H9 (cell line): ENCODE data around the gene TRAPPC2L. TPM values are rescaled to one million over a fixed set of nuclear protein-coding genes. Genes with fewer than 3 reads are reported as not detected.

Source experiments
- DNase-seq: peaks from one replicate; pipeline ENCODE4 v3.0.0-alpha.2; 2017
- H2AFZ ChIP-seq: one replicate; pipeline ENCODE4 v1.6.1; 2013; ENCODE audit warnings: mild to moderate bottlenecking, low read length, control low read depth, moderate library complexity
- H2AK5ac ChIP-seq: 2 replicates; pipeline ENCODE4 v1.6.1; 2013; ENCODE audit warnings: low read length, control low read depth, mixed read lengths; ENCODE audit not compliant: insufficient read length
- H2BK120ac ChIP-seq: one replicate; pipeline ENCODE4 v1.6.1; 2013; ENCODE audit warnings: low read depth, mild to moderate bottlenecking, low read length, control low read depth, inconsistent platforms; ENCODE audit not compliant: poor library complexity, severe bottlenecking
- H2BK12ac ChIP-seq: 2 replicates; pipeline ENCODE4 v1.6.1; 2013; ENCODE audit warnings: low read length, control low read depth, mixed read lengths, low read depth; ENCODE audit not compliant: insufficient read length
- H2BK15ac ChIP-seq: 2 replicates; pipeline ENCODE4 v1.6.1; 2013; ENCODE audit warnings: low read depth, low read length, control low read depth
- H2BK20ac ChIP-seq: one replicate; pipeline ENCODE4 v1.6.1; 2013; ENCODE audit warnings: low read depth, mild to moderate bottlenecking, low read length, control low read depth, inconsistent platforms; ENCODE audit not compliant: poor library complexity, severe bottlenecking
- H2BK5ac ChIP-seq: 2 replicates; pipeline ENCODE4 v1.6.1; 2013; ENCODE audit warnings: low read length, control low read depth, mixed read lengths; ENCODE audit not compliant: insufficient read length
- H3K14ac ChIP-seq: 2 replicates; pipeline ENCODE4 v1.6.1; 2013; ENCODE audit warnings: low read length, control low read depth; ENCODE audit not compliant: insufficient read depth
- H3K18ac ChIP-seq: 2 replicates; pipeline ENCODE4 v1.6.1; 2013; ENCODE audit warnings: low read depth, mild to moderate bottlenecking, mixed read lengths, low read length, control low read depth; ENCODE audit not compliant: insufficient read length
- H3K23ac ChIP-seq: 2 replicates; pipeline ENCODE4 v1.6.1; 2013; ENCODE audit warnings: low read length, control low read depth, mixed read lengths, low read depth; ENCODE audit not compliant: insufficient read length
- H3K23me2 ChIP-seq: 2 replicates; pipeline ENCODE4 v1.6.1; 2013; ENCODE audit warnings: low read depth, mild to moderate bottlenecking, mixed read lengths, low read length, control low read depth; ENCODE audit not compliant: insufficient read length, poor library complexity, severe bottlenecking
- H3K27ac ChIP-seq: 2 replicates; pipeline ENCODE4 v1.5.1; 2013; ENCODE audit warnings: low read length, control low read depth, mixed read lengths, low read depth; ENCODE audit not compliant: insufficient read length
- H3K27me3 ChIP-seq: 2 replicates; pipeline ENCODE4 v1.6.1; 2013; ENCODE audit warnings: low read length, control low read depth, inconsistent platforms; ENCODE audit not compliant: insufficient read depth
- H3K4ac ChIP-seq: 2 replicates; pipeline ENCODE4 v1.6.1; 2013; ENCODE audit warnings: low read depth, mild to moderate bottlenecking, control low read depth, inconsistent platforms, low read length, moderate library complexity
- H3K4me1 ChIP-seq: 2 replicates; pipeline ENCODE4 v1.6.1; 2013; ENCODE audit warnings: low read length, control low read depth, inconsistent platforms; ENCODE audit not compliant: insufficient read depth
- H3K4me2 ChIP-seq: 2 replicates; pipeline ENCODE4 v1.6.1; 2013; ENCODE audit warnings: low read length, control low read depth, mixed read lengths; ENCODE audit not compliant: insufficient read length, insufficient read depth
- H3K56ac ChIP-seq: 2 replicates; pipeline ENCODE4 v1.6.1; 2013; ENCODE audit warnings: low read depth, mild to moderate bottlenecking, mixed read lengths, low read length, control low read depth; ENCODE audit not compliant: insufficient read length
- H3K79me1 ChIP-seq: 2 replicates; pipeline ENCODE4 v1.6.1; 2013; ENCODE audit warnings: low read depth, mild to moderate bottlenecking, moderate library complexity, low read length, control low read depth, inconsistent platforms; ENCODE audit not compliant: insufficient read depth, poor library complexity, severe bottlenecking
- H3K79me2 ChIP-seq: 2 replicates; pipeline ENCODE4 v1.6.1; 2013; ENCODE audit warnings: low read length, control low read depth, inconsistent platforms; ENCODE audit not compliant: insufficient read depth
- H3K9ac ChIP-seq: 2 replicates; pipeline ENCODE4 v1.6.1; 2013; ENCODE audit warnings: low read length, control low read depth, mixed read lengths; ENCODE audit not compliant: insufficient read length; ENCODE audit errors: extremely low read depth
- H3K9me3 ChIP-seq: one replicate; pipeline ENCODE4 v1.6.1; 2013; ENCODE audit warnings: low read depth, low read length, inconsistent platforms; ENCODE audit not compliant: control insufficient read depth
- H3T11ph ChIP-seq: one replicate; pipeline ENCODE4 v1.6.1; 2013; ENCODE audit warnings: mild to moderate bottlenecking, low read length, control low read depth, inconsistent platforms
- H4K20me1 ChIP-seq: one replicate; pipeline ENCODE4 v1.6.1; 2013; ENCODE audit not compliant: control insufficient read depth, insufficient read length, insufficient read depth
- H4K5ac ChIP-seq: 2 replicates; pipeline ENCODE4 v1.6.1; 2013; ENCODE audit warnings: low read depth, mild to moderate bottlenecking, mixed read lengths, low read length, control low read depth; ENCODE audit not compliant: insufficient read length
- H4K8ac ChIP-seq: replicated peaks from 2 replicates; pipeline ENCODE4 v1.6.1; 2013; ENCODE audit warnings: low read length, control low read depth, mixed read lengths, low read depth; ENCODE audit not compliant: insufficient read length
- H4K91ac ChIP-seq: 2 replicates; pipeline ENCODE4 v1.6.1; 2013; ENCODE audit warnings: low read depth, mild to moderate bottlenecking, moderate library complexity, mixed read lengths, low read length, control low read depth; ENCODE audit not compliant: insufficient read length
- H3K27ac Mint-ChIP-seq, 3 experiments: 2 replicates in 2 of 3; 3 replicates in 1 of 3; pipeline ENCODE4 v1.8.0; 2020 to 2021; ENCODE audit warnings: mixed read lengths in 3 of 3, mild to moderate bottlenecking in 1 of 3, moderate library complexity in 1 of 3
- H3K27me3 Mint-ChIP-seq: 2 replicates; pipeline ENCODE4 v1.8.0; 2021; ENCODE audit warnings: low read depth, mild to moderate bottlenecking, moderate library complexity, mixed read lengths
- H3K36me3 Mint-ChIP-seq, 3 experiments: 2 replicates in 2 of 3; 3 replicates in 1 of 3; pipeline ENCODE4 v1.8.0; 2020 to 2021; ENCODE audit warnings: low read depth in 3 of 3, mixed read lengths in 3 of 3; ENCODE audit not compliant: insufficient read depth in 1 of 3
- H3K4me1 Mint-ChIP-seq, 2 experiments: 2 replicates each; pipeline ENCODE4 v1.8.0; 2020; ENCODE audit warnings: mixed read lengths in 2 of 2
- H3K4me3 Mint-ChIP-seq, 2 experiments: 2 replicates in 1 of 2; 3 replicates in 1 of 2; pipeline ENCODE4 v1.8.0; 2020 to 2021; ENCODE audit warnings: mild to moderate bottlenecking in 2 of 2, mixed read lengths in 2 of 2, moderate library complexity in 1 of 2
- H3K9me3 Mint-ChIP-seq, 2 experiments: 2 replicates in 1 of 2; 3 replicates in 1 of 2; pipeline ENCODE4 v1.8.0; 2020; ENCODE audit warnings: mild to moderate bottlenecking in 2 of 2, mixed read lengths in 2 of 2, moderate library complexity in 1 of 2
- WGBS: extraction: QIAGEN DNeasy Blood & Tissue Kit; methylation state at CpG from one replicate; pipeline ENCODE4 v1.1.7; 2013; ENCODE audit warnings: missing lambda C conversion rate, low lambda C conversion rate, mixed read lengths; ENCODE audit not compliant: insufficient read length; ENCODE audit errors: extremely low coverage; 5-methylcytosine and 5-hydroxymethylcytosine counted together
- total RNA-seq: library from RNA; stranded (reverse); gene quantifications from 2 replicates; pipeline ENCODE4 v1.2.1, GENCODE V29; 2021
- TF ChIP-seq, protein P1 (sequence below): fragments of 200-600 bp; sonication (generic); conservative IDR thresholded peaks from 3 replicates; pipeline ENCODE4 v1.8.0; 2021; ENCODE audit warnings: antibody characterized with exemption, mild to moderate bottlenecking

The TRAPPC2L gene
- total RNA-seq, 1 experiment from 2014 or later, result 90.3 TPM

- Histone ChIP-seq H3K56ac (no peak overlapping the region), H4K20me1 (no peaks in the 10 kb centered on the region), H2BK120ac (no peak overlapping the region), H3K18ac (no peak overlapping the region), H4K8ac (no peak overlapping the region), H2BK12ac (no peak overlapping the region), H3K4me2 (no peak overlapping the region), H4K5ac (no peak overlapping the region), H3K23me2 (no peaks in the 10 kb centered on the region), H3K79me2 (no peaks in the 10 kb centered on the region), H2AK5ac (no peak overlapping the region), H3T11ph (no peak overlapping the region), H3K23ac (no peak overlapping the region), H3K79me1 (no peaks in the 10 kb centered on the region), H2AFZ (no peak overlapping the region), H3K27me3 (no peaks in the 10 kb centered on the region), H3K27ac (no peak overlapping the region), H4K91ac (no peak overlapping the region), H3K4me1 (no peaks in the 10 kb centered on the region), H3K9me3 (no peaks in the 10 kb centered on the region), H3K9ac (no peak overlapping the region), H2BK20ac (no peak overlapping the region), H3K4ac (no peak overlapping the region), H2BK15ac (no peak overlapping the region), H3K14ac (no peak overlapping the region), H2BK5ac (no peak overlapping the region)
- no CpG with 5 or more reads among the region's 21 CpGs for WGBS
- DNase-seq, result no peak
- H3K4me1 Mint-ChIP-seq, result no peaks in the 10 kb centered on the region
- no peak overlapping the region; a peak in 1 of 5 replicates for H3K4me3 Mint-ChIP-seq
- no peaks in the 10 kb centered on the region for H3K27me3 Mint-ChIP-seq
- H3K36me3 Mint-ChIP-seq, result peaks cover 1 to 5% (median 4%) of the 10 kb centered on the region in 3 experiments; a peak in 3 of 7 replicates
- H3K27ac Mint-ChIP-seq, result no peak overlapping the region
- H3K9me3 Mint-ChIP-seq, result no peaks in the 10 kb centered on the region
- TF ChIP-seq, protein P1, sequence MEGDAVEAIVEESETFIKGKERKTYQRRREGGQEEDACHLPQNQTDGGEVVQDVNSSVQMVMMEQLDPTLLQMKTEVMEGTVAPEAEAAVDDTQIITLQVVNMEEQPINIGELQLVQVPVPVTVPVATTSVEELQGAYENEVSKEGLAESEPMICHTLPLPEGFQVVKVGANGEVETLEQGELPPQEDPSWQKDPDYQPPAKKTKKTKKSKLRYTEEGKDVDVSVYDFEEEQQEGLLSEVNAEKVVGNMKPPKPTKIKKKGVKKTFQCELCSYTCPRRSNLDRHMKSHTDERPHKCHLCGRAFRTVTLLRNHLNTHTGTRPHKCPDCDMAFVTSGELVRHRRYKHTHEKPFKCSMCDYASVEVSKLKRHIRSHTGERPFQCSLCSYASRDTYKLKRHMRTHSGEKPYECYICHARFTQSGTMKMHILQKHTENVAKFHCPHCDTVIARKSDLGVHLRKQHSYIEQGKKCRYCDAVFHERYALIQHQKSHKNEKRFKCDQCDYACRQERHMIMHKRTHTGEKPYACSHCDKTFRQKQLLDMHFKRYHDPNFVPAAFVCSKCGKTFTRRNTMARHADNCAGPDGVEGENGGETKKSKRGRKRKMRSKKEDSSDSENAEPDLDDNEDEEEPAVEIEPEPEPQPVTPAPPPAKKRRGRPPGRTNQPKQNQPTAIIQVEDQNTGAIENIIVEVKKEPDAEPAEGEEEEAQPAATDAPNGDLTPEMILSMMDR, result no peak
These were observed 29.2 kb upstream of the TRAPPC2L start for GRCh38 chr16:88827727-88828126.
